Stimulated activated CD8-positive, alpha-beta memory T cell treated with anti-CD3 and anti-CD28 coated beads, Interleukin-7, amount 100 ng/mL, for 1 hour (primary cell): ENCODE results near the gene MAGEB3.
"Not testable (repeated sequence)": the region's sequence is repeated elsewhere in the genome, so short reads cannot be mapped to it uniquely, and the experiment has no call there.

Source experiments
- DNase-seq, 2 donors: peaks; one replicate each; pipeline ENCODE4 v3.0.0-alpha.2; 2020; ENCODE audit warnings: low read depth in 2 of 2

Gene MAGEB3, protein sequence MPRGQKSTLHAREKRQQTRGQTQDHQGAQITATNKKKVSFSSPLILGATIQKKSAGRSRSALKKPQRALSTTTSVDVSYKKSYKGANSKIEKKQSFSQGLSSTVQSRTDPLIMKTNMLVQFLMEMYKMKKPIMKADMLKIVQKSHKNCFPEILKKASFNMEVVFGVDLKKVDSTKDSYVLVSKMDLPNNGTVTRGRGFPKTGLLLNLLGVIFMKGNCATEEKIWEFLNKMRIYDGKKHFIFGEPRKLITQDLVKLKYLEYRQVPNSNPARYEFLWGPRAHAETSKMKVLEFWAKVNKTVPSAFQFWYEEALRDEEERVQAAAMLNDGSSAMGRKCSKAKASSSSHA

DNA sequence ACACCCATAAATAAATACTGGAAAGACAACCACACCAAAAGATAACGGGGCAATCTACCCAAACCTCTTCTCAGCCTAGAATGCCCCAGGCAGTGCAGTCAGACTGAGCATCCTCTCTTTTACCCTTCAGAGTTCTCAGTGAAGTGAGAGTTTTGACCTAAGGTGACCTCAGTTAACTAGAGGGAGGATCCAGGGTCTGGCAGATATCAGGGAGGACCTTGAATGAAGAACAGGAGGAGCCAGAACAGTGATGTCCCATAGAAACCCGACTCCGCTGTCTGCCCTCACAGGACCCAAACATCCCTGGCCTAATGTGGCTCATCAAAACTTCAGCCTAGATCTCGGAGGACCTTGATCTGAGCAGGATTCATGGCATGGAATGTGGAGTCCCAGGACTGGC is at the start of gene MAGEB3:
MAGEB3 (plus strand) TSS at position 263 of the 400 bp plus-strand sequence. CDS start 5,268 bp downstream, outside the sequence.
- no peak for DNase-seq

DNA sequence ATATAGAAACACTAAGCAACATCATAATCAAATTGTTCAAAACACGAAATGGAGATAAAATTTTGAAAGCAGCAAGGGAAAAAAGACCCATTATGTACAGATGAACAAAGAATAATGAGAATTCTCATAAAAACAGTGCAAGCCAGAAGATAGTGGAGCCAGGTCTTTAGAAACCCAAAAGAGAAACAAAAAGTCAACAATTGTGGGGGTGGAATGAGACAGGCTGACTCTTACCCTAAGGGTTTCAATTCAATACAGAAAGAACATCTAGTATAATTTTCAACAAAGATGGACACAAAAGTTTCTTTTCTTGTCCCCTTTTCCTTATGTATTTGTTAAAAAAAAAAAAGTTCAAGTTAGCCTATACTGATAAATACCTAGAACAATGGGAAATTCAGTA is 49.1 kb upstream of the MAGEB3 start:
- no peak for DNase-seq

DNA sequence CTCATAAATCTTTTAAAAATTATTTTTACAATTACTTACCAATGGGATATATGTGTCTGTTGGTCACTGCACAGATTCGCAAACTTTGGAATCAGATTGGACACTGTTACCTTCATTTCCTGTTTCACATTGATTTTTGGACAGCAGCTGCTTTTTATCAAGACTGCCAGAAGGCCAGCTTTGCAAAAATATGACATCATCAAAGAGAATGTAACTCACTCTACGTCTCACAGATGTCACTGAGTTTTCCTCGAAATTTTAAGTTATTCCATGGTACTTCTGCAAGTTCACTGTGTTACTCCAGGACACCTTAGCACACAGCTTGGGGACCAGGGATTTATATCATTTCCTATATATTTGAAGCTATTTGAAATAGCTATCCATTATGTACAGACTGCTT is 46.9 kb upstream of the MAGEB3 start:
- DNase-seq = no peak

DNA sequence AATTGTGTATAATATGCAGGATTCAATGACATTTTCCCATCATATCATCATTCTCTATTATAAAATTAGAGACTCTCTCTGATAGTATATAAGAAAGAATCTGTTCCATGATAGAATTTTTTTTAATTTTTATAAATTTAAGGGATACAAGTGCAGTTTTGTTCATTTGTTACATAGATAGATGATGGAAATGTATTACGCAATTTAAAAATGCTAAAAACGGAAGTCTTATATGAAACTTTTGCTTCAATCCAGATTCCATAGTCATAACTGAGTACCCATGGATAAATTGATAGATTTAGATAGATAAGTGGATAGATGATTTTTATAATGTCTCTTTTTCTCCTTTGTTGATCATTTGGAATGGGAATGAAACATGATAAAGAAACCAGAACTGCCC is 40.0 kb upstream of the MAGEB3 start:
- DNase-seq = no peak

DNA sequence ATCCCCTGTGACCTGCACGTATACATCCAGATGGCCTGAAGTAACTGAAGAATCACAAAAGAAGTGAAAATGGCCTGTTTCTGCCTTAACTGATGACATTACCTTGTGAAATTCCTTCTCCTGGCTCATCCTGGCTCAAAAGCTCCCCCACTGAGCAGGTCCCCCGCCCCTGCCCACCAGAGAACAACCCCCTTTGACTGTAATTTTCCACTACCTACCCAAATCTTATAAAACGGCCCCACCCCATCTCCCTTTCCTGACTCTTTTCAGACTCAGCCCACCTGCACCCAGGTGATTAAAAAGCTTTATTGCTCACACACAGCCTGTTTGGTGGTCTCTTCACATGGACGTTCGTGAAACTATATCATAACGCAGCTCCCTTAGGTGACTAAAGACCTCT is 36.5 kb upstream of the MAGEB3 start:
- not testable (repeated sequence) for DNase-seq

DNA sequence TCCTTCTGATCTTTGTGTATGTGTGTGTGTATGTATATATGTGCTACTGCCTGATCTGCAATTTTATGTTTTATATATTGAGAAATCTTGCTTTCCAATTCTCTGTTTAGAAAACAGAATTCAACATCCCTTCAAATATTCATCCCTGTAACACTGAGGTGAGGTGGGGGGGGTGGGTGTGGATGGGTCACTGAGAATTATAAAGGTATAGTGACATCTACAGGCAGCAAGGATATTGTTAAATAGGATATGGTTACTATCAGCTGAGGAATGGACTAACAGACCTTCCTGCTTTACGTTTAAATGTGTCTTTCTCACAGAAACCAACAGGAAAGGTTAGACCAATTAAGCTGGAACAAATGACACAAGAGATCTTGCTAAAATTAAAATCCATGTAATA is 34.1 kb upstream of the MAGEB3 start:
- no peak for DNase-seq

DNA sequence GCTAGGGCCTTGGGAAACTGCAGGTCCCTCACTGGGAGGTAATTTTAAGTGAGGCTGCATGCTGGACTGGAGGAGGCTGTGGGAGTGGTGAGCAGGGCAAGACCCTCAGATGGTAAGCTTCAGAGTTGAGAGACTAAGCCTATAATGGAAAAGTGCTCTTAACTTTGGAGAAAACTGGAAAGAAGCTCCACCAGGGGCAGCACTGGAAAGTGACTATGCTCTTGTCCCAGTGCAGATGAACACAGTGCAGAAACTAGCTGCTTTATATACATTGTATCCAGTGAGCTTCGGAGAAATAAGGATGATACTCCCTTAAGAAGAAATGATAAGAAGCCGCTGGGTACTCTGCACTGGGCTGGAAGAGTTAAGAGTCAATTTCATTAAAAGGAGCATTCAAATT is 18.3 kb upstream of the MAGEB3 start:
- DNase-seq = no peak

DNA sequence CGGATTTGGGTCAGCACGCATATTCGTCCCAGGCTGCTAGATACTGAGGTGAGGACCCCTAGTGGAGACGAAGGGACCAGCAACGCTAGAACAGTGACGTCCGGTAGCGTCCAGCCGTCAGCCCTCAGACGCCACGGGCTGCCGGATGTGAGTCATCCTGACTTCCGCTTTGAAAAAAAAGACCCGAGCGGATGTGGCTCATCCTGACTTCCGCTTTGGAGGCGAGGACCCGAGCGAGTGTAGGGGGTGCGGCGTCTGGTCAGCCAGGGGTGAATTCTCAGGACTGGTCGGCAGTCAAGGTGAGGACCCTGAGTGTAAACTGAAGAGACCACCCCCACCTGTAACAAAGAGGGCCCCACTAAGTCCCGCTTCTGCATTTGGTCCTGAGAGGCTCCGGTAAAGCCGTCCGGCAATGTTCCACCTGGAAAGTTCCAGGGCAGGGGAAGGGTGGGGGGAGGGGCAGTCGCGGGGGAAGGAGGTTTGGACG is 15.1 kb upstream of the MAGEB3 start, which contains the start of gene MAGEB2:
MAGEB2 (plus strand) TSS at position 207 of the 487 bp plus-strand sequence. CDS start 3,018 bp downstream, outside the sequence.
- DNase-seq = no peak

DNA sequence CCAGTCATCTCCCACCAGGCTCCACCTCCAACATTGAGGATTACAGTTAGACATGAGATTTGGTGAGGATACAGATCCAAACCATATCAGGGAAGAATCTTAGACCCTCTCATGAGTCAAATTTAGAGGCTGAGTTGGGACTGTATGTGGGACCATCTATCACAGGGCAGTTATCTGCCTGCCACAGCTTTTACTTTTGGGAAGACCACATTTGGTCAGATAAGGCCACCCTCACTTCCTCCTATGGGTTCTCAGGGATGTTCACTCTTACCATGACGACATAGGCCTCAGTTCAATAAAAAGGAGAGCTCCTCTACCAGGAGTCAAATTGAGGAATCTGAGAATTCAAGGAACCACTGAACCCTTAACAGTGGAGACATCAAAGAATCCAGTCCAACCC is 13.0 kb upstream of the MAGEB3 start:
- DNase-seq = no peak

DNA sequence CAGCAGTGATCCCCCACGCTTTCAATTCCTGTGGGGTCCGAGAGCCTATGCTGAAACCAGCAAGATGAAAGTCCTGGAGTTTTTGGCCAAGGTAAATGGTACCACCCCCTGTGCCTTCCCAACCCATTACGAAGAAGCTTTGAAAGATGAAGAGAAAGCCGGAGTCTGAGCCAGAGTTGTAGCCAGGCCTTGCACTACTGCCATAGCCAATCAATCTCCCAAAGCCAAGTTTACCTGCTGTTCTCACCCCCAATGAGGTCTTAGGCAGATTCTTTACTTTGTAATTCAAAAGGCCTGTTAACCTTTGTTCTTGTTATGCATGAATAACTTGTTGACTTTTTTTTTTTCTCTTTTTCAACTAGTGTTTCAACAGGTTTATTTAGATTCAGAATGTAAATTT is 11.1 kb upstream of the MAGEB3 start:
- DNase-seq = no peak

DNA sequence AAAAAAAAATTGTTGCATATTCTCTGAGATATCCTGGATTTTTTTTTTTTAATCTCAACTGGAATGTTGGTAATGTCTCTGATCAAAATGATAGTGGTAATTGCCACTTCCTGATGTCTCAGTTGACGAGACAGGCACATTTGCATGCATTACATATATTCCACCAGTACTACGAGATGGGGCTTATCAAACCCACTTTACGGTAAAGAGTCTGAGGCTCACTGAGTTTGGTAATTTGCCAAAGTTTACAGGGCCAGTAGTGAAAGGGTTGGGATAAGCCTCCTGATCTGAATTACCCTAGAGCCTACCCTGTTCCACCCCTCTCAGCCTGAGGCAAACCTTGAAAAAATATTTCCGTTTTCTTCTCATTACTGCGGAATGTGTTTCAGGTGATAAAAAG is 9.8 kb upstream of the MAGEB3 start:
- DNase-seq = no peak

DNA sequence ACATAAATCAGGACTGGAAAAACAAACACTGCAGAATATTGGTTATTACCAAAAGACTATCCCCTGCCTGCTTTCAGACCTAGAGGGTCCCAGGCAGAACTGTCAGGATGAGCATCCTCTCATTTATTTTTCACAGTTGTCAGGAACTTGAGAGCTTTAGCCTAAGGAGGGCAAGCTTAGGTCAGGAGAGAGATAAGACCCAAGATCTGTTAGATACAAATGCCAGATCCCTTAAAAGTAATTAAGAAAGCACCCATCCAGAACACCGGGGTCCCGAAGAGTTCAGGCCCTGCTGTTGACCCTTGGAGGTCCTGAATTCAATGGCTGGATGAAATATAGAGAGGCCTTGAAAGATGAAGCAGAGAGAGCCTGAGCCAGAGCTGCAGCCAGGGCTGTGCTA is 5.9 kb upstream of the MAGEB3 start:
- no peak for DNase-seq

DNA sequence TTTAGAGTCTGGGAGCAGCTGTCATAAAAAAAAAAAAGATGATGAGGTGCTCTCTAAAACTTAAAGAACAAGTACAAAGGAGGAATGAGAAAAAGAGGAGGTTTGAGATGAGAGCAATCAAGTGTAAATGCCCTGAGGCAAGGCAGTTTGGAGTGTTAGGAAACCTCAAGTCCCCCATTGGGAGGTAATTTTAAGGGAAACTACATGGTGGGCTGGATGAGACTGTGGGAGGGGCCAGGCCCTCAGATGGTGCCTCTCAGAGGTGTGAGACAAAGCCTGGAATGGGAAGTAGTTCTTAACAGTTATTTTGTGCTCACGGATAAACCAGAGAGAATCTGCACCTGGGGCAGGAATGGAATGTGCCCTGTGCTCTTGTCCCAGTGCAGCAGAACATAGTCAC is 1.9 kb upstream of the MAGEB3 start:
- no peak for DNase-seq

DNA sequence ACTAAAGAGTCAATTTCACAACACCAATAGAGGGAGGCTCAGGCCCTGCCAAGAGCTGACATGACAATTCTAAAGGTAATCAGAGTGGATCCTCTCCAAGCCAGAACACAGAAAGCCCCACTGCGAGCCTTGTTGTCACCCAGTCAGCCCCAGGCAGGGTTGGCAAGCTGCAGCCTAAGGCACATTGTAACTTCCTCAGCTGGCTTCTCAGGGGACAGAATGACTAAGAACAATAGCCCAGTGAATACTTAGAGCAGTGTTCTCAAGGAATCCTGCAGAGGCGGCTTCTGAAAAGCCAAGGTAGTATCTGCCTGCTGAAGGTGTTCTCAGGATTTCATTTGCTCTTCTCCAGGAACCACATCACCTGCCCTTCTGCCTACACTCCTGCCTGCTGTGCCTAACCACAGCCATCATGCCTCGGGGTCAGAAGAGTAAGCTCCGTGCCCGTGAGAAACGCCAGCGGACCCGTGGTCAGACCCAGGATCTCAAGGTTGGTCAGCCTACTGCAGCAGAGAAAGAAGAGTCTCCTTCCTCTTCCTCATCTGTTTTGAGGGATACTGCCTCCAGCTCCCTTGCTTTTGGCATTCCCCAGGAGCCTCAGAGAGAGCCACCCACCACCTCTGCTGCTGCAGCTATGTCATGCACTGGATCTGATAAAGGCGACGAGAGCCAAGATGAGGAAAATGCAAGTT is 11.4 kb downstream of the MAGEB3 start, which contains the start of gene MAGEB4:
MAGEB4 (plus strand) TSS at position 277 of the 692 bp plus-strand sequence; CDS start at position 413, 136 bp downstream.
- no peak for DNase-seq

DNA sequence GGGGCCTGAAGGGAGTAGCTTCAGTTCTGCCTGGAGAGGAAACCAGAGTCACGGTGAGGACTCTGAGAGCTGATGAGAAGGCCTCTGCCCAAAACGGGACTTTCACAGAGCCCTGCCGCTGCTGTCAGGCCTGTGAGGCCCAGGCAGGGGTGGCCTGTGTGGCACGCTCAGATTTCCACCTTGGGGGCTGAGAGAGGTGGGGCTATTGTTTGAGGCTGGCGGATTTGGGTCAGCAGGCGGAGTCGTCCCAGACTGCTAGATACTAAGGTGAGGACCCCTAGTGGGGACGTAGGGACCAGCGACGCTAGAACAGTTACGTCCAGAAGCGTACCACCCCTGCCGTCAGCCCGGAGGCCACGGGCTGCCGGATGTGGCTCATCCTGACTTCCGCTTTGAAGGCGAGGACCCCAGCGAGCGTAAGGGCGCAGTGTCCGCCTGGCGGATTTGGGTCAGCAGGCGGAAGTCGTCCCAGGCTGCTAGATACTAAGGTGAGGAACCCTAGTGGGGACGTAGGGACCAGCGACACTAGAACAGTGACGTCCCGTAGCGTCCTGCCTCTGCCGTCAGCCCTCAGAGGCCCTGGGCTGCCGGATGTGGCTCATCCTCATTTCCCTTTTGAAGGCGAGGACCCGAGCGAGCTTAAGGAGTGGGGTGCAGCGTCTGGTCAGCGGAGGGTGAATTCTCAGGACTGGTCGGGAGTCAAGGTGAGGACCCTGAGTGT is 16.5 kb downstream of the MAGEB3 start, which contains the start of gene MAGEB1:
MAGEB1 (plus strand) TSS at position 378 of the 721 bp plus-strand sequence. CDS start 3,348 bp downstream, outside the sequence.
- DNase-seq = no peak

DNA sequence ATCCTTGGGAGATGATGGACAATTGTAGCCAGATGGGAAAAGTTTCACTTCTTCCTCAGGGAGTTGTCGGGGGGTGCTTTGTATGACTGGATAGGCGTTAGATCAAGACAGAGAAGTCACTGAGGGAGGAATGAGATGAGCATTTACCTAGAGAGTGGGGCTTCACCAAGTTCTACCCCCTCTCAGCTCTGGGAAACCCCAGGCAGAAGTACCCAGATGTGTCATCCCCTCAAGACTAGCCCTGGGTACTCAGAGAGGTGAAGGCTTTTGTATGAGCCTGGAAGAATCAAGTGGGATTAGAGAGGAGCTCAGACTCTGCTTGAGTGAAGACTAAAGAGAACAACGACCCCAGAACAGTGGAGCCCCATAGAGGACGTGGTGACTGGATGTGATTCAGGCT is 18.4 kb downstream of the MAGEB3 start:
- DNase-seq = no peak

DNA sequence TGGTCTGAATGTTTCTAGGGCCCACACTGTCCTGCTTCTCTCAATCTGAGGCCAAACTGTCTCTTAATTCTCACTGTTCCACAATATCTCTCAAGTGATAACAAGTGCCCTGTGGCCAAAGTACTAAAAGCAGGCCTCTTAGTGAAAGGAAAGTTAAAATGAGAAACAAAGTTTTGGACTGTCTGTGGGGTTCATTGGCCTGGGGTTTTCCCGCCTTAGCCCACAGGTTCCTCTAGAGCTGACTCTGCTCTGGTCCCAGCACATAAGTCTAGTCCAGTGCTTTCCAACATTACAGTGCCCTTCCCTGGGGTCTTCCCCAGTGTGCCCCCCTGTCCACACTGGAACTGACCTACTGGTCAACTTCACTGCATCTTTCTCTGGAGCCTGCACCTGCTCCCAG is 22.8 kb downstream of the MAGEB3 start:
- no peak for DNase-seq

DNA sequence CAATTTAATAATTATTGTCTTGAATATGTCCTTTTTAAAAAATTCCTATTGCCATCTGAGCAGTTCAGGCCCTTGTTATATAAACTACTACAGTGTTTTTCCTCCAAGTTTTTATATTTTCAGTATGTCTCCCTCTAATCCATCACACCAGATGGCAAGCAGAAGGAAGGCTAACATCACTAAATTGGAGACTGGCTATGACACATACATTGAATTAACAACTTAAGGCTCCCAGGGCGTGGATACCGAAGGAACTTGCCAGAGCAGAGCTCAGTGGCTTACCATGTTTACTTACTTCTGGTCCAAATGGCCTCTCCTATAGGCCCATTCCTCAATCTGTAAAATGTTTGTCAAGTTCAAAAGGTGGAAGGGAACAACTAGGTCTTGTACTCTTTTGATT is 29.5 kb downstream of the MAGEB3 start:
- DNase-seq = no peak

DNA sequence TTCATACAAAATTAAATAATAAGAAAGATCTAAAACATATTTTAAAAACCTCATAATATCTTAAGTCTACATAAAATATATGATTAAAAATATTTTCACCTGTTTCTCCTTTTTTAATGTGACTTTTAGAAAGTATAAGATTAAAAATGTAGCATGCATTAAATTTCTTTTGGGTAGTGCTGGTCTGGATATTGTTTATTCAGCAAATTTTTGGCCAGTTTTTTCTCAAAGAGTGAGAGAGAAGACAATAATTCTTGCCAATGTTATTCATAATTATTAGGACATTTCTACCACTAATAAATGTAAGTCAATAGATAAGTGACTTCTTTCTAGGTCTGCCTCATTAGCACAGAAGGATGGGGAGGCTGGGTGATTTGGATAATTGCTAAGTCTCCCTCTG is 30.6 kb downstream of the MAGEB3 start:
- no peak for DNase-seq

DNA sequence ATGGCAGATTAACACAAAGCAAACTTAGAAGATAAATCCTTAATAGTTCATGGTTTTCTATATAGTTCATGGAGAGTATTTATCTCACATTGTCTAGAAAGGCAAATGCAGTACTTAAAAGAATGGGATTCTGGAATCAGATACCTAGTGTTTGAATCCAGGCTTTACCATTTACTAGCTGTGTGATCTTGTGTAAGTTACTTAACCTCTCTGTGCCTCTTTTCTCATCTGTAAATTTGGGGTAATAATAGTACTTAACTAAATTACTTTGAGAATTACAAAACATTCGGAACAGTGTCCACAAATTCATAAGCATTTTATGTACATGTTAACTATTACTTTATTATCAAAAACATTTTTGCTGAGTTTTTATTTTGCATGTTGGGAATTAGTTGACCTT is 32.3 kb downstream of the MAGEB3 start:
- DNase-seq = no peak

DNA sequence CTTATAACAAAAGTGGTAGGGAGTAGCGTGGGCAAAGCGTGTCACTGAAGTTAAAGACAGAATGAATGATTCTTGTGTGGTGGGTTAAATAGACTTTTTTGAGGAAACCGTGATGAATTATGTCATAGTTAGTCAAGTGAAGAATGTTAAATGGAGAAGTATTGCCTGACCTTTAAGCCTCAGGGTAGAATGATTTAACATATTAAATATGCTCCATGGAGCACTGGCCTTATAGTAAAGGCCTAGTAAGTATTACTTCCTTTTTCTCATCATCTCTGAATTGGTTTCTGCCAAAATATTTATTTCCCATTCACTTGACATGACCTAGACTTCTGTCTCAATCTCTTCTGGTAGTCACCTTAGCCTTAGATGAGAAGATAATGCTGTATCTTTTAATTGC is 40.2 kb downstream of the MAGEB3 start:
- DNase-seq = no peak

DNA sequence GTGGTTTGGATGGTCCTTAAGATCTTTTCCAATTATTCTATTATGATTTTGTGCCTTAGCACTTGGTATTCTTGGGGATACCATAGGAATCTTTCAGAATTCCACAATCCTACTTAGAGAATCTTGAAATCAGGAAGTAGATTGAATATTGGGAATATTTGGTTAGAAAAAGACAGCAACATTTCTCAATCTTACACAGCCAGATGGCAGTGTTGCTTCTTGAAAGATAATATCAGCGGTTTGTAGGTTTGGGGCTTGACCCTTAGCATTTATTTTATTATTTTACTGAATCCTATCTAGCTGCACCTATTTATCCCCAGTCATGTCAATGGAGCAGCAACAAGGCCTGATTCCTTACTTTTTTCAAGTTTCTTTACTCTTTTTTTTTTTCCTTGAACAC is 45.0 kb downstream of the MAGEB3 start:
- no peak for DNase-seq
